IMR-90 (cell line): ENCODE data around the gene WNT6. TPM values are rescaled to one million over a fixed set of nuclear protein-coding genes. Genes with fewer than 3 reads are reported as not detected.
A peak's percentile ranks its signal among the peaks of the same experiment; 100 is the strongest.

ENCODE experiments used
- ATAC-seq: fragments of 200-7000 bp; cut with Tn5 transposase; 2 replicates; pipeline ENCODE4 v1.9.1; 2020; ENCODE audit warnings: low read depth, mild to moderate bottlenecking, moderate library complexity
- BruUV-seq: library from RNA; stranded (reverse); fragments of 400-500 nt; replicated peaks from 2 replicates; lab custom pipeline; 2021; lab: Mats Ljungman, UMichigan
- CTCF ChIA-PET: fragments of 300-600 bp; formaldehyde crosslinking; extraction: SDS; loops from one replicate; lab custom pipeline; 2021; ENCODE audit warnings: antibody characterized with exemption; lab: Yijun Ruan, JAX
- POLR2A ChIA-PET: fragments of 300-600 bp; sonication (Branson Sonifier 250); formaldehyde crosslinking; loops from one replicate; lab custom pipeline; 2022; ENCODE audit warnings: antibody characterized with exemption; ENCODE audit not compliant: unreplicated experiment; lab: Charles Lee
- DNase-seq: peaks from one replicate; pipeline ENCODE4 v3.0.0; 2013
- H2AFZ ChIP-seq: replicated peaks from 2 replicates; pipeline ENCODE3; 2013; ENCODE audit warnings: low read length, mild to moderate bottlenecking; ENCODE audit not compliant: poor library complexity
- H2AK5ac ChIP-seq: 2 replicates; pipeline ENCODE4 v1.6.1; 2013; ENCODE audit warnings: low read depth, low read length, inconsistent platforms
- H2AK9ac ChIP-seq: replicated peaks from 2 replicates; pipeline ENCODE3; 2013; ENCODE audit warnings: mild to moderate bottlenecking, low read depth, low read length, moderate library complexity; ENCODE audit not compliant: poor library complexity
- H2BK120ac ChIP-seq: 2 replicates; pipeline ENCODE4 v1.6.1; 2013; ENCODE audit warnings: low read depth, low read length, inconsistent platforms
- H2BK15ac ChIP-seq: 3 replicates; pipeline ENCODE4 v1.6.1; 2013; ENCODE audit warnings: low read depth, low read length, inconsistent platforms
- H2BK20ac ChIP-seq: 2 replicates; pipeline ENCODE4 v1.6.1; 2013; ENCODE audit warnings: low read depth, mild to moderate bottlenecking, inconsistent platforms, low read length, moderate library complexity
- H2BK5ac ChIP-seq: 2 replicates; pipeline ENCODE4 v1.6.1; 2013; ENCODE audit warnings: mild to moderate bottlenecking, low read depth, low read length, inconsistent platforms; ENCODE audit not compliant: poor library complexity, severe bottlenecking
- H3K14ac ChIP-seq: replicated peaks from 2 replicates; pipeline ENCODE4 v1.6.1; 2013; ENCODE audit warnings: low read depth, low read length, inconsistent platforms
- H3K18ac ChIP-seq: 2 replicates; pipeline ENCODE4 v1.6.1; 2013; ENCODE audit warnings: low read depth, low read length, control low read depth
- H3K23ac ChIP-seq: 2 replicates; pipeline ENCODE4 v1.6.1; 2013; ENCODE audit warnings: low read depth, low read length, inconsistent platforms
- H3K27ac ChIP-seq: 2 replicates; pipeline ENCODE4 v1.5.1; 2013; ENCODE audit warnings: mild to moderate bottlenecking, control low read depth, low read length; ENCODE audit not compliant: insufficient read depth
- H3K27me3 ChIP-seq: 2 replicates; pipeline ENCODE4 v1.6.1; 2013; ENCODE audit warnings: low read length; ENCODE audit not compliant: control insufficient read depth, insufficient read depth
- H3K36me3 ChIP-seq: 2 replicates; pipeline ENCODE4 v1.6.1; 2013; ENCODE audit warnings: low read length, mixed read lengths; ENCODE audit not compliant: control insufficient read depth, insufficient read depth
- H3K4ac ChIP-seq: 2 replicates; pipeline ENCODE4 v1.6.1; 2013; ENCODE audit warnings: low read depth, low read length, inconsistent platforms
- H3K4me1 ChIP-seq: 2 replicates; pipeline ENCODE4 v1.6.1; 2013; ENCODE audit warnings: low read length, mixed read lengths; ENCODE audit not compliant: control insufficient read depth, insufficient read depth
- H3K4me2 ChIP-seq: 2 replicates; pipeline ENCODE4 v1.6.1; 2013; ENCODE audit warnings: low read depth, mild to moderate bottlenecking, control low read depth, low read length, moderate library complexity
- H3K4me3 ChIP-seq: 2 replicates; pipeline ENCODE4 v1.5.1; 2013; ENCODE audit warnings: low read depth, mild to moderate bottlenecking, control low read depth, low read length, moderate library complexity; ENCODE audit not compliant: insufficient read depth
- H3K56ac ChIP-seq: 2 replicates; pipeline ENCODE4 v1.6.1; 2013; ENCODE audit warnings: low read length, inconsistent platforms; ENCODE audit not compliant: insufficient read depth; ENCODE audit errors: extremely low read depth
- H3K79me1 ChIP-seq, 2 experiments: 2 replicates each; pipeline ENCODE4 v1.6.1; 2013; ENCODE audit warnings: low read length in 2 of 2, inconsistent platforms in 1 of 2, low read depth in 1 of 2
- H3K9ac ChIP-seq: 2 replicates; pipeline ENCODE4 v1.6.1; 2013; ENCODE audit warnings: low read depth, low read length, control low read depth
- H3K9me1 ChIP-seq: 2 replicates; pipeline ENCODE4 v1.6.1; 2013; ENCODE audit warnings: low read length, inconsistent platforms; ENCODE audit not compliant: insufficient read depth
- H3K9me3 ChIP-seq: 2 replicates; pipeline ENCODE4 v1.6.1; 2013; ENCODE audit warnings: low read length; ENCODE audit not compliant: control insufficient read depth, insufficient read depth
- H4K20me1 ChIP-seq: 2 replicates; pipeline ENCODE4 v1.6.1; 2013; ENCODE audit warnings: low read length, inconsistent platforms; ENCODE audit not compliant: insufficient read depth
- H4K5ac ChIP-seq: 2 replicates; pipeline ENCODE4 v1.6.1; 2013; ENCODE audit warnings: mild to moderate bottlenecking, low read depth, low read length, control low read depth
- H4K8ac ChIP-seq, 2 experiments: 2 replicates each; pipeline ENCODE4 v1.6.1; 2013; ENCODE audit warnings: low read depth in 2 of 2, low read length in 2 of 2, control low read depth in 1 of 2, inconsistent platforms in 1 of 2
- H4K91ac ChIP-seq: 2 replicates; pipeline ENCODE4 v1.6.1; 2013; ENCODE audit warnings: low read depth, low read length, inconsistent platforms; ENCODE audit not compliant: insufficient read depth
- MXI1 ChIP-seq: IDR thresholded peaks from 2 replicates; pipeline ENCODE4 v1.6.1; 2012; ENCODE audit warnings: low read depth, mild to moderate bottlenecking, low read length, moderate library complexity, borderline replicate concordance
- NFE2L2 ChIP-seq: fragments of 150-350 bp; IDR thresholded peaks from 2 replicates; pipeline ENCODE4 v1.6.1; 2016; ENCODE audit warnings: low read depth, mild to moderate bottlenecking, low read length
- WGBS, 2 experiments: methylation state at CpG; one replicate each; pipeline versions ENCODE4 v1.1.5 to v1.1.7; 2013; ENCODE audit warnings: missing lambda C conversion rate in 2 of 2; ENCODE audit not compliant: insufficient read length in 1 of 2; ENCODE audit errors: extremely low coverage in 2 of 2; 5-methylcytosine and 5-hydroxymethylcytosine counted together
- dilution Hi-C: fragments of 300-500 bp; cut with HindIII; formaldehyde crosslinking; loops from one replicate; pipeline ENCODE4 v1.14.3; 2018; ENCODE audit warnings: low sequenced_read_pairs; ENCODE audit not compliant: unreplicated experiment
- in situ Hi-C: fragments of 300-500 bp; cut with MboI; formaldehyde crosslinking; loops from 3 replicates; pipeline ENCODE4 v1.14.3; 2019; ENCODE audit warnings: low sequenced_read_pairs, inconsistent platforms, mixed read lengths
- intact Hi-C: fragments of 100-400 bp; cut with micrococcal nuclease; formaldehyde crosslinking; loops from 2 replicates; pipeline ENCODE4 v1.10.0; 2022
- polyA plus RNA-seq, 3 experiments: library from polyadenylated mRNA; depleted of rRNA; stranded (reverse); fragments of >200 nt; gene quantifications; 2 replicates each; pipeline ENCODE4 v1.2.3, GENCODE V29; 2012; ENCODE audit warnings: low replicate concordance in 1 of 3
- total RNA-seq: library from RNA; depleted of rRNA; stranded (reverse); fragments of >200 nt; gene quantifications from 2 replicates; pipeline ENCODE4 v1.2.3, GENCODE V29; 2012

Gene WNT6
- total and polyA plus RNA-seq, 2 of the 4 experiments (the other 2 are of a cell fraction): not detected

DNA sequence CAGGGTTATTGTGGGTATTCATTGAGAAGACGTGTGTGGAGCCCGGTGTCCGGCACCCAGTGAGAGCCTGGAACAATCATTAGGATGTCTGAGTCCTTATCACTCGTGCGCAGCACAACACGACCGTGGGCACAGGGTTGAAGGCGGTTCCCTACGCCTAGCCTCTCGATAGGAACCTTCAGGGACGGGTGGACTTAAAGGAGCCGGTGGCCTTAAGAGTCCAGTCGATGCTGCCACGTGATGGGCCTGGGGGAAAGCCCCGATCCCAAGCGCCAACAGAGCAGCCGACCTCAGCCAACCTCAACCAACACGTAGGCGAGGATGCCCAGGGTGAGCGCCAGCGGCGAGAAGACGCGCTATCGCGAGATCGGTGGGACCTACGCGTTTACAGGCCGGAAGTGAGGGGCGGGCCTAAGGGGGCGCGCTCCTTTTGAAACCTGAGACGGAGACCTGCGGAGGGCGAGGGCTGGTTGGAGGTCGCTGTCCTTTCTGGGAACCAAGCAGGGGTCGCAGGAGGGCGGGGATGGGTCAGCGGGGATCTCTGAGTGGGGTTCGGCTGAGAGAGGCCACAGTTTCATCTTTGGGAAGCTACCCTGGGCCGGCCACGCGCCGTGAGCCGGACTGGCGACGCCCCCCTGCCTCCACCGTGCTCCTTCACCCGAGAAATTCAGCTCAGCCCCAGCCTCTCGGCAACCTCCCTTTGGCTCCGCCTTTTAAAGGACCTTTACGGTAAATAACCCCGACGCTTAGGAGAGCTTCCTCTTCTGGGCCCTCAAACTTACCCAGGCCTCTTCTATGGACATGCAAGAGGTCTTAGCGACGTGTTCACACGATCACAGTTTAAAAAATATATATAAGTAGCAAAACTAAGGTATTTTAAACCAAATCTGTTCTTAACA is 49.4 kb downstream of the WNT6 start:
- Histone ChIP-seq H3K18ac (0 out of 2 replicates have a peak overlapping the region, but pooled peaks have one; percentile 11), H3K56ac (no peak overlapping the region), H3K27me3 (peaks cover 31% of the 10 kb centered on the region), H3K36me3 (no peaks in the 10 kb centered on the region), H3K9me1 (no peaks in the 10 kb centered on the region), H3K4me3 (peak overlapping the region; percentile 56), H3K4me2 (peak overlapping the region; percentile 89), H2BK5ac (no peak overlapping the region), H3K4me1 (no peaks in the 10 kb centered on the region), H2AK9ac (no peak overlapping the region), H3K4ac (no peak overlapping the region), H3K9ac (peak overlapping the region; percentile 18; the same call in 1 of the 2 replicates), H3K9me3 (peaks cover 3% of the 10 kb centered on the region; the same call in 1 of the 2 replicates), H2BK120ac (no peak overlapping the region), H3K14ac (peak overlapping the region; percentile 43; the same call in 1 of the 2 replicates), H2AFZ (peak overlapping the region; percentile 87), H2BK15ac (no peak overlapping the region; the same call in 2 of the 3 replicates), H4K8ac (peak overlapping the region; percentile 42 to 70; a peak in 2 of 4 replicates), H3K79me1 (no peaks in the 10 kb centered on the region), H2AK5ac (no peak overlapping the region), H4K20me1 (no peaks in the 10 kb centered on the region), H4K91ac (no peak overlapping the region), H3K27ac (no peak overlapping the region), H3K23ac (no peak overlapping the region), H2BK20ac (no peak overlapping the region), H4K5ac (peak overlapping the region; percentile 73)
- in situ Hi-C loops: no loop called here
- no TSS peak for BruUV-seq
- ATAC-seq: peak; percentile 98
- peak; percentile 71 for DNase-seq
- dilution Hi-C loops: no loop called here
- WGBS, 2 experiments: 13% methylated on average over 25 of the region's 58 CpGs; no CpG with 5 or more reads in 1 of the 2 experiments
- CTCF ChIA-PET: interaction anchor here (0.5 to 2.0 kb wide), 4 partner anchors 11 to 121 kb away, joined by 3 to 12 read pairs (median 4); no protein-coding TSS in a partner anchor
- POLR2A ChIA-PET: no interaction called here
- intact Hi-C loops: no loop called here
- TF ChIP-seq NFE2L2 (no peak), MXI1 (peak; percentile 36; the same call in 1 of the 2 replicates)
